OCI-LY7 (cell line): Measurements from ENCODE around the gene CACNA1I.

ENCODE experiments used
- CTCF ChIP-seq: fragments of 200-600 bp; sonication (generic); conservative IDR thresholded peaks from 2 replicates; pipeline ENCODE4 v1.5.1; 2014; ENCODE audit warnings: mild to moderate bottlenecking, antibody characterized with exemption, low read length, moderate library complexity, mixed read lengths
- EZH2phosphoT487 ChIP-seq: fragments of 200-600 bp; sonication (generic); IDR thresholded peaks from 2 replicates; pipeline ENCODE4 v1.6.1; 2018; ENCODE audit warnings: low read depth, borderline replicate concordance, mild to moderate bottlenecking, mixed run types, antibody characterized with exemption, low read length, moderate library complexity, mixed read lengths

GRCh38 chr22:39690881-39691605, 120.5 kb downstream of the CACNA1I start:
- TF ChIP-seq CTCF (no peak), EZH2phosphoT487 (no peak)
